CD8-positive, alpha-beta memory T cell (primary cell): ENCODE measurements around the gene BMX. TPM values are rescaled to one million over a fixed set of nuclear protein-coding genes. Genes with fewer than 3 reads are reported as not detected.

Experiments used
- CTCF ChIA-PET: fragments of 350-600 bp; sonication (Branson Sonifier 250); formaldehyde crosslinking; loops from one replicate; lab custom pipeline; 2021; ENCODE audit warnings: antibody characterized with exemption; lab: Charles Lee
- POLR2A ChIA-PET: fragments of 350-600 bp; sonication (Branson Sonifier 250); formaldehyde crosslinking; loops from one replicate; lab custom pipeline; 2021; ENCODE audit warnings: antibody characterized with exemption; lab: Charles Lee
- DNase-seq, 5 donors: peaks; one replicate each; pipeline versions ENCODE4 v3.0.0 to v3.0.0-alpha.2; 2020 to 2022; ENCODE audit warnings: mixed read lengths in 1 of 5
- H3K27ac ChIP-seq: one replicate; pipeline ENCODE4 v1.7.0; 2013; ENCODE audit warnings: low read depth, mild to moderate bottlenecking, low read length, moderate library complexity
- H3K27me3 ChIP-seq: 2 replicates; pipeline ENCODE4 v1.7.0; 2013; ENCODE audit warnings: low read length, mild to moderate bottlenecking; ENCODE audit not compliant: insufficient read depth, poor library complexity, severe bottlenecking
- H3K36me3 ChIP-seq: 2 replicates; pipeline ENCODE4 v1.7.0; 2013; ENCODE audit warnings: mild to moderate bottlenecking, low read length, moderate library complexity; ENCODE audit not compliant: insufficient read depth
- H3K4me1 ChIP-seq: 2 replicates; pipeline ENCODE4 v1.7.0; 2013; ENCODE audit warnings: mild to moderate bottlenecking, low read length, moderate library complexity; ENCODE audit not compliant: insufficient read depth
- H3K4me3 ChIP-seq: 2 replicates; pipeline ENCODE4 v1.7.0; 2013; ENCODE audit warnings: mild to moderate bottlenecking, low read length
- H3K9me3 ChIP-seq: 2 replicates; pipeline ENCODE4 v1.7.0; 2013; ENCODE audit warnings: mild to moderate bottlenecking, low read length
- H3K27ac Mint-ChIP-seq, 8 donors: one replicate each; pipeline ENCODE4 v1.8.0; 2020 to 2021; ENCODE audit warnings: mixed read lengths in 8 of 8, mild to moderate bottlenecking in 6 of 8, inconsistent platforms in 3 of 8, moderate library complexity in 3 of 8
- H3K27me3 Mint-ChIP-seq, 2 donors: one replicate each; pipeline ENCODE4 v1.8.0; 2020 to 2021; ENCODE audit warnings: mixed read lengths in 2 of 2, mild to moderate bottlenecking in 1 of 2, moderate library complexity in 1 of 2
- H3K36me3 Mint-ChIP-seq, 3 donors: one replicate each; pipeline ENCODE4 v1.8.0; 2020 to 2021; ENCODE audit warnings: mixed read lengths in 3 of 3, inconsistent platforms in 1 of 3, mild to moderate bottlenecking in 1 of 3
- H3K4me1 Mint-ChIP-seq, 3 donors: one replicate each; pipeline ENCODE4 v1.8.0; 2020 to 2021; ENCODE audit warnings: mixed read lengths in 3 of 3, inconsistent platforms in 1 of 3, mild to moderate bottlenecking in 1 of 3
- H3K4me3 Mint-ChIP-seq, 7 donors: one replicate each; pipeline ENCODE4 v1.8.0; 2020 to 2021; ENCODE audit warnings: mixed read lengths in 7 of 7, mild to moderate bottlenecking in 6 of 7, moderate library complexity in 4 of 7, inconsistent platforms in 2 of 7
- H3K9me3 Mint-ChIP-seq, 5 donors: one replicate each; pipeline ENCODE4 v1.8.0; 2020 to 2022; ENCODE audit warnings: mixed read lengths in 5 of 5, mild to moderate bottlenecking in 3 of 5, moderate library complexity in 2 of 5, inconsistent platforms in 1 of 5
- polyA plus RNA-seq: library from polyadenylated mRNA; unstranded; fragments of 300-500 nt; fragmentation: Illumina TruSeq; gene quantifications from one replicate; pipeline ENCODE4 v1.2.3, GENCODE V29; 2021
- total RNA-seq, 2 experiments: library from RNA; stranded (reverse); gene quantifications; one replicate each; pipeline ENCODE4 v1.2.3, GENCODE V29; 2021

BMX gene
- total and polyA plus RNA-seq, 3 experiments from 2014 or later = not detected

DNA sequence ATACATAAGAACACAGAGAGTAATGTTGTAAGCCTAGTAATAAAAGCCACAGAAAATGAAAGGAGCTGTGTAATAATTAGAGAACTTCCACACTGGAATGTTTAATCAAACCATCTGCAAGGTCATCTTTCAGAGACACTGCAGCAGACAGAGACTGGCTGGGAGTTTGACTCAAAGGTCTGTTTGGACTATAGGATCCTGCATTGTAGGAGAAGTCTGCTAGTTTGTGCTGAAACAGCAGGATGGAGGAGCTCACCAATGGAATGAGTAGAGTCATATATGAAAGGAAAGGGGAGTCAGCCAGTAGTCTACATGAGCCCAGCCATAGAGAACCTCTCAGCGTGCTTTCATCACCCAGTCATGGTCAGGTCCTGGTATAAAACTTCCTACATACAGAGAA is 104.6 kb downstream of the BMX start:
- H3K36me3 Mint-ChIP-seq = peaks cover 0 to 4% (median 0%) of the 10 kb centered on the region in 3 donors
- Histone ChIP-seq H3K4me3 (no peak overlapping the region), H3K27me3 (no peaks in the 10 kb centered on the region), H3K4me1 (no peaks in the 10 kb centered on the region), H3K36me3 (no peaks in the 10 kb centered on the region), H3K27ac (no peak overlapping the region), H3K9me3 (no peaks in the 10 kb centered on the region)
- no peak for DNase-seq
- no peak overlapping the region for H3K4me3 Mint-ChIP-seq
- H3K27ac Mint-ChIP-seq = no peak overlapping the region
- H3K27me3 Mint-ChIP-seq = peaks cover 8 to 30% of the 10 kb centered on the region in 2 donors
- peaks cover 0 to 6% (median 0%) of the 10 kb centered on the region in 5 donors for H3K9me3 Mint-ChIP-seq
- ChIA-PET POLR2A (no interaction called here), CTCF (no interaction called here)
- H3K4me1 Mint-ChIP-seq = no peaks in the 10 kb centered on the region

Other genes starting within 250 kb of the BMX start
- gene ASB9, start 230.7 kb upstream of the BMX start, total RNA-seq = under 1 TPM in 1 of 2 experiments, not detected in 1; 0.18 TPM
- 0.71 TPM for gene ASB9, start 230.7 kb upstream of the BMX start, polyA plus RNA-seq
- not detected for gene ASB11, start 185.2 kb upstream of the BMX start, total RNA-seq
- gene ASB11, start 185.2 kb upstream of the BMX start, polyA plus RNA-seq = not detected
- gene PIGA, start 165.3 kb upstream of the BMX start, total RNA-seq = 10 to 100 TPM; 21.7 to 23.8 TPM
- gene PIGA, start 165.3 kb upstream of the BMX start, polyA plus RNA-seq = 5.6 TPM
- not detected for gene VEGFD, start 116.4 kb upstream of the BMX start, total RNA-seq
- gene VEGFD, start 116.4 kb upstream of the BMX start, polyA plus RNA-seq = not detected
- gene PIR, start 7.5 kb upstream of the BMX start, total RNA-seq = 1 to 10 TPM; 1.9 to 2.6 TPM
- gene PIR, start 7.5 kb upstream of the BMX start, polyA plus RNA-seq = 0.22 TPM
- gene ACE2, start 100.2 kb downstream of the BMX start, total RNA-seq = not detected
- not detected for gene ACE2, start 100.2 kb downstream of the BMX start, polyA plus RNA-seq
- under 1 TPM; 0.42 to 0.61 TPM for gene CLTRN, start 164.0 kb downstream of the BMX start, total RNA-seq
- gene CLTRN, start 164.0 kb downstream of the BMX start, polyA plus RNA-seq = 0.17 TPM
- gene CA5B, start 237.5 kb downstream of the BMX start, total RNA-seq = 1 to 10 TPM; 8.8 to 9.0 TPM
- 94.6 TPM for gene CA5B, start 237.5 kb downstream of the BMX start, polyA plus RNA-seq